SK-N-SH (cell line): ENCODE measurements around the gene AMZ1.

Experiments used
- CHD2 ChIP-seq: fragments of 150-350 bp; IDR thresholded peaks from 2 replicates; pipeline ENCODE4 v1.6.1; 2018; ENCODE audit warnings: low read length; ENCODE audit not compliant: partially characterized antibody
- EP300 ChIP-seq, 2 experiments: IDR thresholded peaks; 2 replicates each; pipeline versions ENCODE4 v1.4.0 to v1.6.1; 2012; ENCODE audit warnings: borderline replicate concordance in 1 of 2, low read depth in 1 of 2, low read length in 1 of 2
- EZH2phosphoT487 ChIP-seq: fragments of 200-600 bp; sonication (generic); IDR thresholded peaks from 2 replicates; pipeline ENCODE4 v1.6.1; 2017; ENCODE audit warnings: low read depth, mixed run types, mild to moderate bottlenecking, antibody characterized with exemption, moderate library complexity, borderline replicate concordance
- GATA2 ChIP-seq: sonication (generic); formaldehyde crosslinking; IDR thresholded peaks from 2 replicates; pipeline ENCODE4 v1.5.0; 2020; ENCODE audit warnings: mild to moderate bottlenecking, missing genetic modification reagents
- JUND ChIP-seq: IDR thresholded peaks from 2 replicates; pipeline ENCODE4 v1.4.0; 2012
- NFIC ChIP-seq: IDR thresholded peaks from 2 replicates; pipeline ENCODE4 v1.4.0; 2012; ENCODE audit warnings: borderline replicate concordance
- POLR2AphosphoS5 ChIP-seq: IDR thresholded peaks from 2 replicates; pipeline ENCODE4 v1.6.1; 2012; ENCODE audit warnings: low read depth, low read length
- RAD21 ChIP-seq: IDR thresholded peaks from 2 replicates; pipeline ENCODE4 v1.6.1; 2012; ENCODE audit warnings: mild to moderate bottlenecking, low read length
- RFX5 ChIP-seq: IDR thresholded peaks from 2 replicates; pipeline ENCODE4 v1.6.1; 2012; ENCODE audit warnings: mild to moderate bottlenecking, improper control_type of control experiment, low read length
- TEAD4 ChIP-seq: IDR thresholded peaks from 2 replicates; pipeline ENCODE4 v1.4.0; 2012; ENCODE audit warnings: mild to moderate bottlenecking, borderline replicate concordance; ENCODE audit not compliant: insufficient read depth
- YY1 ChIP-seq: IDR thresholded peaks from 2 replicates; pipeline ENCODE4 v1.4.0; 2012; ENCODE audit warnings: low read depth, mild to moderate bottlenecking
- TF ChIP-seq, protein P1 (sequence below): fragments of 200-600 bp; sonication (generic); IDR thresholded peaks from 2 replicates; pipeline ENCODE4 v1.6.1; 2017; ENCODE audit warnings: antibody characterized with exemption, mild to moderate bottlenecking, moderate library complexity

DNA sequence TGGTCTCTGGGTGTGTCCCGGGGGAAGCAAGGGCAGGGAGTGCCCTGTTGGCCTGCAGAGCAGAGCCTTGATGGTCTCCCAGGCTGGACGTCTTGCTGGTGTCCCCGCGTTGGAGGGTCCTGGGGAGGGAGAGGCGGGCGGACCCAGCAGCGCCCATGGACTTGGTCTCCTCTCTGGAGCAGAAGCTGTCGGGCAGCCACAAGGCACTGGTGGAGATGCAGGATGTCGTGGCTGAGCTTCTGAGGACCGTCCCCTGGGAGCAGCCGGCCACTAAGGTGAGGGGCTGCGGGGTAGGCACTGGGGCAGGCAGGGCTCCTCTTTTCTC lies 35.3 kb upstream of the AMZ1 start:
- TF ChIP-seq, protein P1, sequence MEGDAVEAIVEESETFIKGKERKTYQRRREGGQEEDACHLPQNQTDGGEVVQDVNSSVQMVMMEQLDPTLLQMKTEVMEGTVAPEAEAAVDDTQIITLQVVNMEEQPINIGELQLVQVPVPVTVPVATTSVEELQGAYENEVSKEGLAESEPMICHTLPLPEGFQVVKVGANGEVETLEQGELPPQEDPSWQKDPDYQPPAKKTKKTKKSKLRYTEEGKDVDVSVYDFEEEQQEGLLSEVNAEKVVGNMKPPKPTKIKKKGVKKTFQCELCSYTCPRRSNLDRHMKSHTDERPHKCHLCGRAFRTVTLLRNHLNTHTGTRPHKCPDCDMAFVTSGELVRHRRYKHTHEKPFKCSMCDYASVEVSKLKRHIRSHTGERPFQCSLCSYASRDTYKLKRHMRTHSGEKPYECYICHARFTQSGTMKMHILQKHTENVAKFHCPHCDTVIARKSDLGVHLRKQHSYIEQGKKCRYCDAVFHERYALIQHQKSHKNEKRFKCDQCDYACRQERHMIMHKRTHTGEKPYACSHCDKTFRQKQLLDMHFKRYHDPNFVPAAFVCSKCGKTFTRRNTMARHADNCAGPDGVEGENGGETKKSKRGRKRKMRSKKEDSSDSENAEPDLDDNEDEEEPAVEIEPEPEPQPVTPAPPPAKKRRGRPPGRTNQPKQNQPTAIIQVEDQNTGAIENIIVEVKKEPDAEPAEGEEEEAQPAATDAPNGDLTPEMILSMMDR: no peak
- TF ChIP-seq EZH2phosphoT487 (no peak), TEAD4 (no peak), POLR2AphosphoS5 (no peak), RFX5 (no peak), RAD21 (no peak), JUND (no peak), NFIC (no peak), GATA2 (CRISPR knock-in tag) (no peak), YY1 (no peak), CHD2 (no peak), EP300 (IDR thresholded peaks at IDR 0.05; ENCODE audit: borderline replicate concordance in 1 of 2, low read depth in 1 of 2, low read length in 1 of 2) (no peak)
